Measurements from ENCODE around the gene PAPSS2. TPM values are rescaled to one million over a fixed set of nuclear protein-coding genes. Genes with fewer than 3 reads are reported as not detected.

The PAPSS2 gene
- total and polyA plus RNA-seq, 4 donors = 24.3 to 86.5 (median 59.3) TPM

- TF ChIP-seq RXRA (IDR thresholded peaks at IDR 0.05) (no peak), YY1 (IDR thresholded peaks at IDR 0.05) (no peak), NR2F2 (IDR thresholded peaks at IDR 0.05) (no peak), CTCF (IDR thresholded peaks at IDR 0.05; ENCODE audit: low read depth, low read length, missing input control) (no peak), RAD21 (IDR thresholded peaks at IDR 0.05) (no peak)
- Histone ChIP-seq H3K27ac (ENCODE audit: low read depth in 1 of 2, low read length in 2 of 2) (peak overlapping the region in 1 of 2 donors; percentile 39), H3K27me3 (ENCODE audit: control insufficient read depth in 4 of 4, insufficient read depth in 4 of 4, low read length in 3 of 4) (no peaks in the 10 kb centered on the region), H3K36me3 (ENCODE audit: control insufficient read depth in 4 of 4, insufficient read depth in 3 of 4, low read depth in 1 of 4, low read length in 3 of 4) (no peaks in the 10 kb centered on the region), H3K9ac (ENCODE audit: low read depth in 1 of 2, low read length in 2 of 2) (no peak overlapping the region), H3K4me3 (ENCODE audit: low read depth in 1 of 3, low read length in 3 of 3) (no peak overlapping the region), H3K4me1 (ENCODE audit: control insufficient read depth in 4 of 4, insufficient read depth in 4 of 4, low read length in 3 of 4) (peaks cover 0 to 17% (median 4%) of the 10 kb centered on the region in 4 donors), H3K9me3 (ENCODE audit: control insufficient read depth in 4 of 4, low read length in 3 of 4) (no peaks in the 10 kb centered on the region)
- 43% methylated on average over 5 of the region's 5 CpGs for WGBS
- no peak for DNase-seq (ENCODE audit: low spot score)
Observed at GRCh38 chr10:87635498-87636312, 24.0 kb upstream of the PAPSS2 start.

DNA sequence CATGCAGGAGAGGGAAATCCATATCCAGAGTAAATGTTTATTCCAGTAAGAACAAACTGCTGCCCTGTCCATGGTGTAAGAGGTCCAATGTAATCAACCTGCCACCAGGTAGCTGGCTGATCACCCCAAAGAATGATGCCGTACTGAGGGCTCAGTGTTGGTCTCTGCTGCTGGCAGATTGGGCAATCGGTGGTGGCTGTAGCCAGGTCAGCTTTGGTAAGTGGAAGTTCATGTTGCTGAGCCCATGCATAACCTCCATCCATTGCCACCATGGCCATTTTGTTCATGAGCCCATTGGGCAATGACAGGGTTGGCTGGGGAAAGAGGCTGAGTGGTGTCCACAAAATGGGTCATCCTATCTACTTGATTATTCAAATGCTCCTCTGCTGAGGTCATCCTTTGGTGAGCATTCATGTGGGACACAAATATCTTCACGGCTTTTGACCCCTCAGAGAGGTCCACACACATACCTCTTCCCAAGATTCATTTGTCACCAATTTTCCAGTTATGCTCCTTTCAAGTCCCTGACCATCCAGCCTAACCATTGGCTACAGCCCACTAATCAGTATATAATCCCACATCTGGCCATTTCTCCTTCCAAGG is 23.3 kb upstream of the PAPSS2 start:
- 54% methylated on average over 3 of the region's 3 CpGs for WGBS
- no peak for DNase-seq (ENCODE audit: low spot score)
- Histone ChIP-seq H3K9me3 (ENCODE audit: control insufficient read depth in 4 of 4, low read length in 3 of 4) (no peaks in the 10 kb centered on the region), H3K36me3 (ENCODE audit: control insufficient read depth in 4 of 4, insufficient read depth in 3 of 4, low read depth in 1 of 4, low read length in 3 of 4) (no peaks in the 10 kb centered on the region), H3K27me3 (ENCODE audit: control insufficient read depth in 4 of 4, insufficient read depth in 4 of 4, low read length in 3 of 4) (no peaks in the 10 kb centered on the region), H3K4me1 (ENCODE audit: control insufficient read depth in 4 of 4, insufficient read depth in 4 of 4, low read length in 3 of 4) (peaks cover 0 to 17% (median 4%) of the 10 kb centered on the region in 4 donors), H3K9ac (ENCODE audit: low read depth in 1 of 2, low read length in 2 of 2) (no peak overlapping the region), H3K27ac (ENCODE audit: low read depth in 1 of 2, low read length in 2 of 2) (peak overlapping the region in 1 of 2 donors; percentile 39), H3K4me3 (ENCODE audit: low read depth in 1 of 3, low read length in 3 of 3) (no peak overlapping the region)
- TF ChIP-seq CTCF (IDR thresholded peaks at IDR 0.05; ENCODE audit: low read depth, low read length, missing input control) (no peak), GABPA (IDR thresholded peaks at IDR 0.05 in 1 of 2, conservative IDR thresholded peaks at IDR 0.05 in 1 of 2) (no peak), MAX (IDR thresholded peaks at IDR 0.05) (peak; percentile 37), EGR1 (IDR thresholded peaks at IDR 0.05; ENCODE audit: low read depth in 2 of 2) (no peak), TAF1 (conservative IDR thresholded peaks at IDR 0.05) (no peak), ZBTB33 (IDR thresholded peaks at IDR 0.05) (peak; percentile 46), RXRA (IDR thresholded peaks at IDR 0.05) (peak; percentile 35 to 78), YY1 (IDR thresholded peaks at IDR 0.05) (peak; percentile 71), HNF4A (conservative IDR thresholded peaks at IDR 0.05) (peak; percentile 46 to 72), RAD21 (IDR thresholded peaks at IDR 0.05) (peak; percentile 31 to 40), FOXA2 (IDR thresholded peaks at IDR 0.05) (peak; percentile 86), HNF4G (IDR thresholded peaks at IDR 0.05) (no peak), FOXA1 (IDR thresholded peaks at IDR 0.05) (peak; percentile 64), SP1 (IDR thresholded peaks at IDR 0.05) (peak; percentile 51), JUND (IDR thresholded peaks at IDR 0.05) (no peak), NR2F2 (IDR thresholded peaks at IDR 0.05) (no peak)
- TF ChIP-seq, protein P1, sequence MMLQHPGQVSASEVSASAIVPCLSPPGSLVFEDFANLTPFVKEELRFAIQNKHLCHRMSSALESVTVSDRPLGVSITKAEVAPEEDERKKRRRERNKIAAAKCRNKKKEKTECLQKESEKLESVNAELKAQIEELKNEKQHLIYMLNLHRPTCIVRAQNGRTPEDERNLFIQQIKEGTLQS (IDR thresholded peaks at IDR 0.05) = no peak
- TF ChIP-seq, protein P2, sequence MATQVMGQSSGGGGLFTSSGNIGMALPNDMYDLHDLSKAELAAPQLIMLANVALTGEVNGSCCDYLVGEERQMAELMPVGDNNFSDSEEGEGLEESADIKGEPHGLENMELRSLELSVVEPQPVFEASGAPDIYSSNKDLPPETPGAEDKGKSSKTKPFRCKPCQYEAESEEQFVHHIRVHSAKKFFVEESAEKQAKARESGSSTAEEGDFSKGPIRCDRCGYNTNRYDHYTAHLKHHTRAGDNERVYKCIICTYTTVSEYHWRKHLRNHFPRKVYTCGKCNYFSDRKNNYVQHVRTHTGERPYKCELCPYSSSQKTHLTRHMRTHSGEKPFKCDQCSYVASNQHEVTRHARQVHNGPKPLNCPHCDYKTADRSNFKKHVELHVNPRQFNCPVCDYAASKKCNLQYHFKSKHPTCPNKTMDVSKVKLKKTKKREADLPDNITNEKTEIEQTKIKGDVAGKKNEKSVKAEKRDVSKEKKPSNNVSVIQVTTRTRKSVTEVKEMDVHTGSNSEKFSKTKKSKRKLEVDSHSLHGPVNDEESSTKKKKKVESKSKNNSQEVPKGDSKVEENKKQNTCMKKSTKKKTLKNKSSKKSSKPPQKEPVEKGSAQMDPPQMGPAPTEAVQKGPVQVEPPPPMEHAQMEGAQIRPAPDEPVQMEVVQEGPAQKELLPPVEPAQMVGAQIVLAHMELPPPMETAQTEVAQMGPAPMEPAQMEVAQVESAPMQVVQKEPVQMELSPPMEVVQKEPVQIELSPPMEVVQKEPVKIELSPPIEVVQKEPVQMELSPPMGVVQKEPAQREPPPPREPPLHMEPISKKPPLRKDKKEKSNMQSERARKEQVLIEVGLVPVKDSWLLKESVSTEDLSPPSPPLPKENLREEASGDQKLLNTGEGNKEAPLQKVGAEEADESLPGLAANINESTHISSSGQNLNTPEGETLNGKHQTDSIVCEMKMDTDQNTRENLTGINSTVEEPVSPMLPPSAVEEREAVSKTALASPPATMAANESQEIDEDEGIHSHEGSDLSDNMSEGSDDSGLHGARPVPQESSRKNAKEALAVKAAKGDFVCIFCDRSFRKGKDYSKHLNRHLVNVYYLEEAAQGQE (IDR thresholded peaks at IDR 0.05) = peak; percentile 19

All from liver (tissue), 9 donors.